ENCODE results near the gene CNOT3. TPM values are rescaled to one million over a fixed set of nuclear protein-coding genes. Genes with fewer than 3 reads are reported as not detected.
A peak's percentile ranks its signal among the peaks of the same experiment; 100 is the strongest.

Gene CNOT3
- total and polyA plus RNA-seq, 2 of the 13 experiments (the other 11 are each of a cell fraction or from before 2014, with no cell fraction given) = 4.3 to 5.8 TPM

DNA sequence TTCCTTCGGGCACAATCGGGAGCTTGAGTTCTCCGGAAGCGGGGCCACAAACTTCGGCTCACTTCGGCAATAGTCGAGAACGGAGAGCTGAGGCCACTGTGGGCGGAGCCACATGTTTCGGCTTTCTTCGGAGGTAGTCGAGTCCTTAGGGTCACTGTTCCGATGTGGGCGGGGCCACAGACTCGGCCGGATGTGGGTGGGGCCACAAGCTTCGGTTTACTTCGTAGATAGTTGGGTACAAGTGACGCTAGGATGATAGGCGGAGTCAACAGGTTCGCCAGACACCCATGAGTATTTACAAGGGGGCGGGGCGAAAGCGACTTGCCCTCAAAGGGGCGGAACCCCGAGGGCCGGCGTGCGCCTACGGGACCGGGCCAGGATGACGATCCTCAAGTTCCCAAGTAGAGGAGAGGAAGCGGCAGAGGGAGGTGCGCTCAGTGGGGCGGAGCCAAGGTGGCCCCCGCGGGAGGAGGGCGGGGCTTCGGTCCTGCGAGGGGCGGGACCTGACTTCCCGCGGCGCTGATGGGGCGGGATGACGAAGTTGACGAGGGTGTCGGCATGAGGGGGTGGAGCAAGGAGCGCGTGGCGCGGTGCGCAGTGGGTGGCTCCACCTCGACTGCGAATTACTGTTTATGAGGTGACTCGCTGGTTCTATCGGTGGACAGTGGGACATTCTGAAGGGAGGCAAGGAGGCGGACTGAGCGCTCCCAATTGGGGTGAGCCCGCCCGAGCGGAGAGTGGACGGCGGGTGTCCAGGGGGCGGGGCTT, 52.4 kb downstream of the CNOT3 start (continued):
- TF ChIP-seq HNRNPK (IDR thresholded peaks at IDR 0.05; ENCODE audit: low read depth, low read length, poor library complexity, severe bottlenecking) = no peak
- TF ChIP-seq, protein P1, sequence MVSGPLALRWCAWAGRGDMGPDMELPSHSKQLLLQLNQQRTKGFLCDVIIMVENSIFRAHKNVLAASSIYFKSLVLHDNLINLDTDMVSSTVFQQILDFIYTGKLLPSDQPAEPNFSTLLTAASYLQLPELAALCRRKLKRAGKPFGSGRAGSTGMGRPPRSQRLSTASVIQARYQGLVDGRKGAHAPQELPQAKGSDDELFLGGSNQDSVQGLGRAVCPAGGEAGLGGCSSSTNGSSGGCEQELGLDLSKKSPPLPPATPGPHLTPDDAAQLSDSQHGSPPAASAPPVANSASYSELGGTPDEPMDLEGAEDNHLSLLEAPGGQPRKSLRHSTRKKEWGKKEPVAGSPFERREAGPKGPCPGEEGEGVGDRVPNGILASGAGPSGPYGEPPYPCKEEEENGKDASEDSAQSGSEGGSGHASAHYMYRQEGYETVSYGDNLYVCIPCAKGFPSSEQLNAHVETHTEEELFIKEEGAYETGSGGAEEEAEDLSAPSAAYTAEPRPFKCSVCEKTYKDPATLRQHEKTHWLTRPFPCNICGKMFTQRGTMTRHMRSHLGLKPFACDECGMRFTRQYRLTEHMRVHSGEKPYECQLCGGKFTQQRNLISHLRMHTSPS (CRISPR knock-in tag; IDR thresholded peaks at IDR 0.05; ENCODE audit: low read depth) = no peak
- TF ChIP-seq, protein P2, sequence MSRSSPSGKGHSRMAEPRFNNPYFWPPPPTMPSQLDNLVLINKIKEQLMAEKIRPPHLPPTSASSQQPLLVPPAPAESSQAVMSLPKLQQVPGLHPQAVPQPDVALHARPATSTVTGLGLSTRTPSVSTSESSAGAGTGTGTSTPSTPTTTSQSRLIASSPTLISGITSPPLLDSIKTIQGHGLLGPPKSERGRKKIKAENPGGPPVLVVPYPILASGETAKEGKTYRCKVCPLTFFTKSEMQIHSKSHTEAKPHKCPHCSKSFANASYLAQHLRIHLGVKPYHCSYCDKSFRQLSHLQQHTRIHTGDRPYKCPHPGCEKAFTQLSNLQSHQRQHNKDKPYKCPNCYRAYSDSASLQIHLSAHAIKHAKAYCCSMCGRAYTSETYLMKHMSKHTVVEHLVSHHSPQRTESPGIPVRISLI (CRISPR knock-in tag; IDR thresholded peaks at IDR 0.05; ENCODE audit: borderline replicate concordance) = no peak
- TF ChIP-seq HOXA3 (CRISPR knock-in tag; IDR thresholded peaks at IDR 0.05) = peak; percentile 88
- TF ChIP-seq ELF3 (CRISPR knock-in tag; IDR thresholded peaks at IDR 0.05) = no peak
- TF ChIP-seq POLR2AphosphoS2 (IDR thresholded peaks at IDR 0.05; ENCODE audit: low read depth, low read length) = peak; percentile 62; the same call in 1 of the 2 replicates
- TF ChIP-seq, protein P3, sequence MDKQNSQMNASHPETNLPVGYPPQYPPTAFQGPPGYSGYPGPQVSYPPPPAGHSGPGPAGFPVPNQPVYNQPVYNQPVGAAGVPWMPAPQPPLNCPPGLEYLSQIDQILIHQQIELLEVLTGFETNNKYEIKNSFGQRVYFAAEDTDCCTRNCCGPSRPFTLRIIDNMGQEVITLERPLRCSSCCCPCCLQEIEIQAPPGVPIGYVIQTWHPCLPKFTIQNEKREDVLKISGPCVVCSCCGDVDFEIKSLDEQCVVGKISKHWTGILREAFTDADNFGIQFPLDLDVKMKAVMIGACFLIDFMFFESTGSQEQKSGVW (CRISPR knock-in tag; IDR thresholded peaks at IDR 0.05; ENCODE audit: borderline replicate concordance) = no peak
- TF ChIP-seq ZNF790 (CRISPR knock-in tag; IDR thresholded peaks at IDR 0.05; ENCODE audit: borderline replicate concordance) = no peak
- no peak for TF ChIP-seq NR2F2 (IDR thresholded peaks at IDR 0.05; ENCODE audit: borderline replicate concordance, low read depth)
- TF ChIP-seq NCOA1 (CRISPR knock-in tag; IDR thresholded peaks at IDR 0.05) = no peak
- TF ChIP-seq, protein P4, sequence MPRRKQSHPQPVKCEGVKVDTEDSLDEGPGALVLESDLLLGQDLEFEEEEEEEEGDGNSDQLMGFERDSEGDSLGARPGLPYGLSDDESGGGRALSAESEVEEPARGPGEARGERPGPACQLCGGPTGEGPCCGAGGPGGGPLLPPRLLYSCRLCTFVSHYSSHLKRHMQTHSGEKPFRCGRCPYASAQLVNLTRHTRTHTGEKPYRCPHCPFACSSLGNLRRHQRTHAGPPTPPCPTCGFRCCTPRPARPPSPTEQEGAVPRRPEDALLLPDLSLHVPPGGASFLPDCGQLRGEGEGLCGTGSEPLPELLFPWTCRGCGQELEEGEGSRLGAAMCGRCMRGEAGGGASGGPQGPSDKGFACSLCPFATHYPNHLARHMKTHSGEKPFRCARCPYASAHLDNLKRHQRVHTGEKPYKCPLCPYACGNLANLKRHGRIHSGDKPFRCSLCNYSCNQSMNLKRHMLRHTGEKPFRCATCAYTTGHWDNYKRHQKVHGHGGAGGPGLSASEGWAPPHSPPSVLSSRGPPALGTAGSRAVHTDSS (CRISPR knock-in tag; conservative IDR thresholded peaks at IDR 0.05) = no peak
- no peak for TF ChIP-seq ZNF143 (CRISPR knock-in tag; IDR thresholded peaks at IDR 0.05)
- TF ChIP-seq, protein P5, sequence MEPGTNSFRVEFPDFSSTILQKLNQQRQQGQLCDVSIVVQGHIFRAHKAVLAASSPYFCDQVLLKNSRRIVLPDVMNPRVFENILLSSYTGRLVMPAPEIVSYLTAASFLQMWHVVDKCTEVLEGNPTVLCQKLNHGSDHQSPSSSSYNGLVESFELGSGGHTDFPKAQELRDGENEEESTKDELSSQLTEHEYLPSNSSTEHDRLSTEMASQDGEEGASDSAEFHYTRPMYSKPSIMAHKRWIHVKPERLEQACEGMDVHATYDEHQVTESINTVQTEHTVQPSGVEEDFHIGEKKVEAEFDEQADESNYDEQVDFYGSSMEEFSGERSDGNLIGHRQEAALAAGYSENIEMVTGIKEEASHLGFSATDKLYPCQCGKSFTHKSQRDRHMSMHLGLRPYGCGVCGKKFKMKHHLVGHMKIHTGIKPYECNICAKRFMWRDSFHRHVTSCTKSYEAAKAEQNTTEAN (CRISPR knock-in tag; conservative IDR thresholded peaks at IDR 0.05) = no peak
- peak; percentile 67 for TF ChIP-seq ATF1 (CRISPR knock-in tag; IDR thresholded peaks at IDR 0.05)
- TF ChIP-seq U2AF2 (IDR thresholded peaks at IDR 0.05; ENCODE audit: low read depth, low read length) = no peak
- TF ChIP-seq CHCHD3 (CRISPR knock-in tag; IDR thresholded peaks at IDR 0.05) = no peak
- TF ChIP-seq ZSCAN20 (CRISPR knock-in tag; IDR thresholded peaks at IDR 0.05; ENCODE audit: borderline replicate concordance) = 0 out of 2 replicates have a peak, but pooled peaks have one; percentile 21
- no peak for TF ChIP-seq ZFP62 (CRISPR knock-in tag; IDR thresholded peaks at IDR 0.05)
- TF ChIP-seq GLI4 (CRISPR knock-in tag; IDR thresholded peaks at IDR 0.05; ENCODE audit: borderline replicate concordance) = no peak; the same call in 1 of the 2 replicates
- TF ChIP-seq SSRP1 (CRISPR knock-in tag; IDR thresholded peaks at IDR 0.05) = peak; percentile 97
- no peak for TF ChIP-seq ZNF180 (CRISPR knock-in tag; IDR thresholded peaks at IDR 0.05; ENCODE audit: borderline replicate concordance, low read depth)
- TF ChIP-seq ZNF558 (CRISPR knock-in tag; IDR thresholded peaks at IDR 0.05; ENCODE audit: borderline replicate concordance) = no peak
- no peak for TF ChIP-seq ZNF292 (CRISPR knock-in tag; IDR thresholded peaks at IDR 0.05; ENCODE audit: borderline replicate concordance, low read depth)
- TF ChIP-seq ZNF567 (CRISPR knock-in tag; IDR thresholded peaks at IDR 0.05; ENCODE audit: borderline replicate concordance) = no peak

All from HepG2 (cell line).